Activated naive CD8-positive, alpha-beta T cell treated with anti-CD3 and anti-CD28 coated beads, Interleukin-2, amount 50 U/mL, for 24 hours (primary cell): ENCODE results near the gene CERK.
"Not testable (repeated sequence)": the region's sequence is repeated elsewhere in the genome, so short reads cannot be mapped to it uniquely, and the experiment has no call there.

Experiments
- ATAC-seq: fragments of 150-1000 bp; cut with Tn5 transposase; one replicate; pipeline ENCODE4 v1.10.0; 2021
- DNase-seq: peaks from one replicate; pipeline ENCODE4 v3.0.0; 2021
- H3K27ac Mint-ChIP-seq: one replicate; pipeline ENCODE4 v1.8.0; 2021; ENCODE audit warnings: mild to moderate bottlenecking, mixed read lengths
- H3K27me3 Mint-ChIP-seq: one replicate; pipeline ENCODE4 v1.8.0; 2021; ENCODE audit warnings: mixed read lengths
- H3K36me3 Mint-ChIP-seq: one replicate; pipeline ENCODE4 v1.8.0; 2021; ENCODE audit warnings: low read depth, mixed read lengths
- H3K4me1 Mint-ChIP-seq: one replicate; pipeline ENCODE4 v1.8.0; 2021; ENCODE audit warnings: mixed read lengths
- H3K4me3 Mint-ChIP-seq: one replicate; pipeline ENCODE4 v1.8.0; 2021; ENCODE audit warnings: mild to moderate bottlenecking, moderate library complexity, mixed read lengths
- H3K9me3 Mint-ChIP-seq: one replicate; pipeline ENCODE4 v1.8.0; 2021; ENCODE audit warnings: mixed read lengths

CERK gene

GRCh38 chr22:46735747-46736608, 2.1 kb downstream of the CERK start:
- peak overlapping the region; percentile 98 for H3K27ac Mint-ChIP-seq
- H3K4me1 Mint-ChIP-seq: peaks cover 63% of the 10 kb centered on the region
- ATAC-seq (no peak), DNase-seq (no peak)
- no peaks in the 10 kb centered on the region for H3K9me3 Mint-ChIP-seq
- H3K36me3 Mint-ChIP-seq: peaks cover 9% of the 10 kb centered on the region
- peak overlapping the region; percentile 98 for H3K4me3 Mint-ChIP-seq
- no peaks in the 10 kb centered on the region for H3K27me3 Mint-ChIP-seq

GRCh38 chr22:46734830-46735453, 3.1 kb downstream of the CERK start:
- Mint-ChIP-seq H3K27ac (peak overlapping the region; percentile 98), H3K36me3 (peaks cover 13% of the 10 kb centered on the region), H3K9me3 (no peaks in the 10 kb centered on the region), H3K27me3 (no peaks in the 10 kb centered on the region), H3K4me1 (peaks cover 68% of the 10 kb centered on the region), H3K4me3 (peak overlapping the region; percentile 98)
- DNase-seq (peak; percentile 65), ATAC-seq (peak; percentile 8)

GRCh38 chr22:46734213-46734722, 3.8 kb downstream of the CERK start:
- Mint-ChIP-seq H3K36me3 (peaks cover 16% of the 10 kb centered on the region), H3K27ac (peak overlapping the region; percentile 98), H3K4me1 (peaks cover 68% of the 10 kb centered on the region), H3K4me3 (peak overlapping the region; percentile 98)
- ATAC-seq, H3K9me3 Mint-ChIP-seq, H3K27me3 Mint-ChIP-seq, DNase-seq: not testable (repeated sequence)

GRCh38 chr22:46732513-46732912, 5.5 kb downstream of the CERK start:
- H3K4me1 Mint-ChIP-seq: peaks cover 70% of the 10 kb centered on the region
- ATAC-seq (no peak), DNase-seq (no peak)
- H3K36me3 Mint-ChIP-seq: peaks cover 16% of the 10 kb centered on the region
- H3K9me3 Mint-ChIP-seq: no peaks in the 10 kb centered on the region
- H3K4me3 Mint-ChIP-seq: no peak overlapping the region
- no peaks in the 10 kb centered on the region for H3K27me3 Mint-ChIP-seq
- H3K27ac Mint-ChIP-seq: peak overlapping the region; percentile 64

- ATAC-seq: no peak
- Mint-ChIP-seq H3K4me1 (peaks cover 70% of the 10 kb centered on the region), H3K27me3 (no peaks in the 10 kb centered on the region), H3K4me3 (peak overlapping the region; percentile 65), H3K9me3 (no peaks in the 10 kb centered on the region), H3K27ac (peak overlapping the region; percentile 91), H3K36me3 (peaks cover 14% of the 10 kb centered on the region)
- DNase-seq: no peak
These were observed 6.0 kb downstream of the CERK start for GRCh38 chr22:46732041-46732379.

- H3K27ac Mint-ChIP-seq: peak overlapping the region; percentile 91
- no peak for ATAC-seq
- no peaks in the 10 kb centered on the region for H3K27me3 Mint-ChIP-seq
- peak overlapping the region; percentile 65 for H3K4me3 Mint-ChIP-seq
- DNase-seq: no peak
- peaks cover 14% of the 10 kb centered on the region for H3K36me3 Mint-ChIP-seq
- no peaks in the 10 kb centered on the region for H3K9me3 Mint-ChIP-seq
- H3K4me1 Mint-ChIP-seq: peaks cover 67% of the 10 kb centered on the region
These were observed 6.6 kb downstream of the CERK start for GRCh38 chr22:46731246-46732040.

- Mint-ChIP-seq H3K4me3 (no peak overlapping the region), H3K27me3 (no peaks in the 10 kb centered on the region), H3K4me1 (peaks cover 61% of the 10 kb centered on the region), H3K27ac (peak overlapping the region; percentile 91), H3K9me3 (no peaks in the 10 kb centered on the region), H3K36me3 (peaks cover 14% of the 10 kb centered on the region)
- DNase-seq: no peak
- no peak for ATAC-seq
These were observed 7.3 kb downstream of the CERK start for GRCh38 chr22:46730568-46731245.

- Mint-ChIP-seq H3K27ac (no peak overlapping the region), H3K4me1 (peaks cover 46% of the 10 kb centered on the region), H3K4me3 (no peak overlapping the region), H3K36me3 (peaks cover 15% of the 10 kb centered on the region), H3K27me3 (no peaks in the 10 kb centered on the region), H3K9me3 (no peaks in the 10 kb centered on the region)
- ATAC-seq (no peak), DNase-seq (no peak)
These were observed 9.6 kb downstream of the CERK start for GRCh38 chr22:46728470-46728869.

GRCh38 chr22:46727813-46728364, 10.2 kb downstream of the CERK start:
- Mint-ChIP-seq H3K4me3 (no peak overlapping the region), H3K27ac (no peak overlapping the region), H3K27me3 (no peaks in the 10 kb centered on the region), H3K36me3 (peaks cover 15% of the 10 kb centered on the region), H3K4me1 (peaks cover 46% of the 10 kb centered on the region), H3K9me3 (no peaks in the 10 kb centered on the region)
- no peak for DNase-seq
- ATAC-seq: no peak

GRCh38 chr22:46726986-46727317, 11.1 kb downstream of the CERK start:
- H3K9me3 Mint-ChIP-seq: no peaks in the 10 kb centered on the region
- no peak for ATAC-seq
- no peak overlapping the region for H3K4me3 Mint-ChIP-seq
- DNase-seq: no peak
- H3K4me1 Mint-ChIP-seq: peaks cover 37% of the 10 kb centered on the region
- no peaks in the 10 kb centered on the region for H3K27me3 Mint-ChIP-seq
- H3K27ac Mint-ChIP-seq: no peak overlapping the region
- H3K36me3 Mint-ChIP-seq: peaks cover 15% of the 10 kb centered on the region

GRCh38 chr22:46726066-46726985, 11.7 kb downstream of the CERK start:
- Mint-ChIP-seq H3K36me3 (peaks cover 10% of the 10 kb centered on the region), H3K27ac (no peak overlapping the region), H3K4me1 (peaks cover 31% of the 10 kb centered on the region), H3K9me3 (no peaks in the 10 kb centered on the region), H3K4me3 (no peak overlapping the region), H3K27me3 (no peaks in the 10 kb centered on the region)
- no peak for DNase-seq
- ATAC-seq: no peak

- no peak for DNase-seq
- Mint-ChIP-seq H3K9me3 (no peaks in the 10 kb centered on the region), H3K36me3 (peaks cover 8% of the 10 kb centered on the region), H3K27me3 (no peaks in the 10 kb centered on the region), H3K27ac (no peak overlapping the region), H3K4me3 (no peak overlapping the region), H3K4me1 (peaks cover 19% of the 10 kb centered on the region)
- ATAC-seq: no peak
These were observed 13.0 kb downstream of the CERK start for GRCh38 chr22:46725096-46725495.

- no peak overlapping the region for H3K4me3 Mint-ChIP-seq
- H3K9me3 Mint-ChIP-seq: no peaks in the 10 kb centered on the region
- peaks cover 17% of the 10 kb centered on the region for H3K36me3 Mint-ChIP-seq
- H3K27ac Mint-ChIP-seq: no peak overlapping the region
- H3K4me1 Mint-ChIP-seq: peaks cover 18% of the 10 kb centered on the region
- no peak for ATAC-seq
- no peak for DNase-seq
- no peaks in the 10 kb centered on the region for H3K27me3 Mint-ChIP-seq
These were observed 14.2 kb downstream of the CERK start for GRCh38 chr22:46723882-46724281.
